Measurements from ENCODE around the gene EYS. TPM values are rescaled to one million over a fixed set of nuclear protein-coding genes. Genes with fewer than 3 reads are reported as not detected.

Gene EYS
- total and polyA plus RNA-seq, 8 donors: 0.24 to 0.85 (median 0.55) TPM

GRCh38 chr6:64930681-64931080 is 776.3 kb downstream of the EYS start:
- Histone ChIP-seq H3K27me3 (no peaks in the 10 kb centered on the region), H3K36me3 (no peaks in the 10 kb centered on the region), H3K4me3 (no peak overlapping the region), H3K9me3 (peaks cover 0 to 4% of the 10 kb centered on the region in 2 donors), H3K4me1 (no peaks in the 10 kb centered on the region), H3K27ac (no peak overlapping the region)
- DNase-seq (no peak), ATAC-seq (no peak)
- TF ChIP-seq CTCF (IDR thresholded peaks at IDR 0.05): no peak
- intact Hi-C loops (cut with DNase I): no loop called here

- no peak for TF ChIP-seq CTCF (IDR thresholded peaks at IDR 0.05)
- no peak for ATAC-seq
- Histone ChIP-seq H3K27ac (no peak overlapping the region), H3K9me3 (peaks cover 0 to 2% of the 10 kb centered on the region in 2 donors), H3K27me3 (no peaks in the 10 kb centered on the region), H3K4me1 (no peaks in the 10 kb centered on the region), H3K36me3 (no peaks in the 10 kb centered on the region), H3K4me3 (no peak overlapping the region)
- intact Hi-C loops (cut with DNase I): no loop called here
- no peak for DNase-seq
Measured at GRCh38 chr6:64926051-64926450, 781.0 kb downstream of the EYS start.

DNA sequence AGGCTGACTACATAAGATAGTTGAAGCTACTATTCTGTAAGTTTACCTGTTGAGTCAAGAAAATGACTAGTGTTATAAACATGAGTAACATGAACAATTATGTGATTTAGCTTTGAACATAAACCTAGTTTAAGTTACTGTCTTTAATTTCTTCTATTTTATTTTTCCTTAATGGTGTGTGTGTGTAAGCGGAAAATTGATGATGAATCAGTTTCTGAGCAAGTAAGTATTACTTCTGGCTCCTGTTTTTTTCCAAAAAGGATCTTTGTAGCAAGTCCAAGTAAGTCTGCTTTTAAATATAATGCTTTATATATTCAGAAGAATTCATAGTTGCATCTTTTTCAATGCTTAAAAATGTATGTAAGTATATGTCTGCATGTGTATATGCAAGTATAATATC is 786.8 kb downstream of the EYS start:
- ATAC-seq: no peak
- no peaks in the 10 kb centered on the region for H3K4me1 ChIP-seq
- intact Hi-C loops (cut with DNase I): no loop called here
- H3K36me3 ChIP-seq: no peaks in the 10 kb centered on the region
- no peak for TF ChIP-seq CTCF (IDR thresholded peaks at IDR 0.05)
- H3K9me3 ChIP-seq: no peaks in the 10 kb centered on the region
- H3K27ac ChIP-seq: no peak overlapping the region
- H3K4me3 ChIP-seq: no peak overlapping the region
- no peak for DNase-seq
- no peaks in the 10 kb centered on the region for H3K27me3 ChIP-seq

DNA sequence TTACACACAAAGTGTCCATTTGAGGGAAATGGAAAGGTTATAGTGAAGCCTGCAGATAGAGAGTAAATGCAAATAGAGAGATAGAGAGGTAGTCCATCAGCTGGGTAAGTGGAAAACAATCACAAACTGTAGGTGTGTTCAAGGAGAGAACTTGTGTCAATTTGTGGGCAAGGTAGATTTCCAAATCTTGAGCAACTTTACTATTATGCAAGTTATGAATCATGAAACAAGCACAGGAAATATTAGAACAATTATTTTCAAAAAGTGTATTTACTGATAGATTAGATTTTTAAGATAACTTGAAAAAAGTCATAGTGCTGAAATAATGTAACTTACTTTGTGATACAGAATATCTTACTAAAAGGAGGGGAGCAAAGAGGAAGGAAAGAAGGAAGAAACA is 792.9 kb downstream of the EYS start:
- no peak for ATAC-seq
- Histone ChIP-seq H3K4me1 (no peaks in the 10 kb centered on the region), H3K4me3 (no peak overlapping the region), H3K27me3 (no peaks in the 10 kb centered on the region), H3K9me3 (no peaks in the 10 kb centered on the region), H3K27ac (no peak overlapping the region), H3K36me3 (no peaks in the 10 kb centered on the region)
- DNase-seq: no peak
- intact Hi-C loops (cut with DNase I): no loop called here
- no peak for TF ChIP-seq CTCF (IDR thresholded peaks at IDR 0.05)

GRCh38 chr6:64912966-64913365 is 794.1 kb downstream of the EYS start:
- DNase-seq: peak in 2 of 4 donors; percentile 22

More at GRCh38 chr6:64912966-64913365, 794.1 kb downstream of the EYS start:
- Histone ChIP-seq H3K36me3 (no peaks in the 10 kb centered on the region), H3K27me3 (no peaks in the 10 kb centered on the region), H3K9me3 (no peaks in the 10 kb centered on the region), H3K27ac (no peak overlapping the region), H3K4me3 (no peak overlapping the region), H3K4me1 (no peaks in the 10 kb centered on the region)
- TF ChIP-seq CTCF (IDR thresholded peaks at IDR 0.05): no peak
- ATAC-seq: no peak
- intact Hi-C loops (cut with DNase I): no loop called here

Data from left lung (tissue), 10 donors.